Upper lobe of left lung (tissue), 4 donors: ENCODE measurements around the gene ANKRD13A.

Experiments used
- CTCF ChIP-seq, 6 experiments: fragments of 450-650 bp in 4 of 6; fragments of 200-600 bp in 2 of 6; sonication (generic) in 2 of 6; IDR thresholded peaks; one replicate each; pipeline ENCODE4 v1.5.1; 2016 to 2019; ENCODE audit warnings: antibody characterized with exemption in 6 of 6
- POLR2A ChIP-seq, 4 donors: fragments of 450-650 bp; IDR thresholded peaks; one replicate each; pipeline ENCODE4 v1.5.1; 2016 to 2017; ENCODE audit warnings: antibody characterized with exemption in 4 of 4, mild to moderate bottlenecking in 2 of 4

- TF ChIP-seq POLR2A (IDR thresholded peaks at IDR 0.05), result no peak
- TF ChIP-seq CTCF (IDR thresholded peaks at IDR 0.05), result no peak
Measured at GRCh38 chr12:109998241-109998903, 858 bp upstream of the ANKRD13A start.
